ENCODE results near the gene NFIX. TPM values are rescaled to one million over a fixed set of nuclear protein-coding genes. Genes with fewer than 3 reads are reported as not detected.

Gene NFIX
- total and polyA plus RNA-seq, 9 of the 15 experiments (the other 6 are each of a cell fraction or from before 2014, with no cell fraction given): 0.28 to 26.8 (median 5.4) TPM

GRCh38 chr19:13097463-13098258, 102.4 kb downstream of the NFIX start (continued):
- peak; percentile 82; the same call in 1 of the 2 replicates for TF ChIP-seq HEY1 (CRISPR knock-in tag; IDR thresholded peaks at IDR 0.05; ENCODE audit: borderline replicate concordance)
- TF ChIP-seq ZNF212 (CRISPR knock-in tag; IDR thresholded peaks at IDR 0.05): peak; percentile 75; the same call in 1 of the 2 replicates
- peak; percentile 35; the same call in 1 of the 2 replicates for TF ChIP-seq TFE3 (CRISPR knock-in tag; IDR thresholded peaks at IDR 0.05)
- TF ChIP-seq CHD2 (IDR thresholded peaks at IDR 0.05; ENCODE audit: low read depth, low read length): no peak
- no peak for TF ChIP-seq XRCC5 (IDR thresholded peaks at IDR 0.05; ENCODE audit: low read depth, low read length)
- peak; percentile 85 for TF ChIP-seq ZNF280B (CRISPR knock-in tag; IDR thresholded peaks at IDR 0.05)
- TF ChIP-seq ZNF75A (CRISPR knock-in tag; IDR thresholded peaks at IDR 0.05): no peak
- TF ChIP-seq, protein P1, sequence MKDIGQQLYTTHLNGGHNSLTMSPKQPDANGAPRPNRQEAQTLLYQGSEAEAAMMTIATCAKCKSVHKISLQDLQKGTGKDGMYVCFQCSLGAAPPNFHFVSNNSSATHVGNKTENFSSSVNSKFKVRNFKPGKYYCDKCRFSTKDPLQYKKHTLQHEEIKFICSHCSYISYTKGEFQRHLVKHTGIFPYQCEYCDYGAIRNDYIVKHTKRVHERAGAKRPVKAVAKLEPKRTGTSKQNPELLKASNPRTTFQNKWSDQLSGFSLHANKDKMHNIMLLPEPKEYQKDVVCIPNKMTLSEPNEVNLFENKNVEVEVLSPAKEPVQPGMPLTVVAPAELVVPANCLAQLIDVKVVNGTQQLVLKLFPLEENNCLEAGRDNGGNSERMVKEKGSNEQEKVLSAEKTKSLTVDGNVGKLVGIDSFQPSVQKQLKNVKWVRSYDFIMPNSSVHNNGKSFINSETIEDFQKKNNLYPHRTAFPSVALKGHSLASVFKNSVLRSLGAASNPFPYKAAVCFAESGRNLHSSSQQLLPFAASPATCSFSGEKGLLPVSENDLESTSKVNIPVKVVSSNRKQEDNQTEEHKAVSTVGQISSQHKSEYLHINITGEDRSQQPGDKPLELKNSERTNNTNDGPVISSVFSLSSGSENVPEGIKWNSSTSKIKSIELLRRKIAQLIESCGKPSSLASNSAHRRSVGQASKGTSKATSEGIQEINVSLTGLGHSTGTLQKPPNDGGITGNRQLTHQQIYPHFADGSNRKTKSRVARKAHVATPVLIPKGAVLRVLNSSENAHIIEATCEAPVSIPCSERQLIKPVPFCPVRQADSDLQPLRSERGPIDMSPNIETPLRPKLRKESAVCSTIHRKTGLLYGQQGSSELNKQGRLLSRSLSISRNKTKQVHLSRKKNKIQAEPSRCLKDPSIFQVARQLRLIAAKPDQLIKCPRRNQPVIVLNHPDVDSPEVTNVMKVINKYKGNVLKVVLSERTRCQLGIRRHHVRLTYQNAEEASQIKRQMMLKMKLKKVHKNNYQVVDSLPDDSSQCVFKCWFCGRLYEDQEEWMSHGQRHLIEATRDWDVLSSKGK (CRISPR knock-in tag; IDR thresholded peaks at IDR 0.05): peak; percentile 24; the same call in 1 of the 2 replicates
- TF ChIP-seq SRSF9 (IDR thresholded peaks at IDR 0.05; ENCODE audit: borderline replicate concordance, low read depth, low read length): no peak
- no peak for TF ChIP-seq ZNF583 (CRISPR knock-in tag; IDR thresholded peaks at IDR 0.05)
- TF ChIP-seq PHF20 (IDR thresholded peaks at IDR 0.05; ENCODE audit: partially characterized antibody): no peak
- TF ChIP-seq FOXK2 (conservative IDR thresholded peaks at IDR 0.05 in 1 of 2, IDR thresholded peaks at IDR 0.05 in 1 of 2; ENCODE audit: low read depth in 2 of 2): no peak
- TF ChIP-seq C11orf30 (IDR thresholded peaks at IDR 0.05; ENCODE audit: low read depth): no peak
- no peak for TF ChIP-seq DMBX1 (CRISPR knock-in tag; IDR thresholded peaks at IDR 0.05; ENCODE audit: borderline replicate concordance)
- TF ChIP-seq, protein P2, sequence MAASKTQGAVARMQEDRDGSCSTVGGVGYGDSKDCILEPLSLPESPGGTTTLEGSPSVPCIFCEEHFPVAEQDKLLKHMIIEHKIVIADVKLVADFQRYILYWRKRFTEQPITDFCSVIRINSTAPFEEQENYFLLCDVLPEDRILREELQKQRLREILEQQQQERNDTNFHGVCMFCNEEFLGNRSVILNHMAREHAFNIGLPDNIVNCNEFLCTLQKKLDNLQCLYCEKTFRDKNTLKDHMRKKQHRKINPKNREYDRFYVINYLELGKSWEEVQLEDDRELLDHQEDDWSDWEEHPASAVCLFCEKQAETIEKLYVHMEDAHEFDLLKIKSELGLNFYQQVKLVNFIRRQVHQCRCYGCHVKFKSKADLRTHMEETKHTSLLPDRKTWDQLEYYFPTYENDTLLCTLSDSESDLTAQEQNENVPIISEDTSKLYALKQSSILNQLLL (CRISPR knock-in tag; IDR thresholded peaks at IDR 0.05; ENCODE audit: borderline replicate concordance): no peak
- peak; percentile 86 for TF ChIP-seq KLF10 (CRISPR knock-in tag; IDR thresholded peaks at IDR 0.05)
- 0 out of 2 replicates have a peak, but pooled peaks have one; percentile 11 for TF ChIP-seq RNF2 (IDR thresholded peaks at IDR 0.05)
- TF ChIP-seq JUN (IDR thresholded peaks at IDR 0.05; ENCODE audit: borderline replicate concordance, low read depth, low read length): no peak
- no peak for TF ChIP-seq JUN (CRISPR knock-in tag; IDR thresholded peaks at IDR 0.05; ENCODE audit: borderline replicate concordance)
- peak; percentile 72 for TF ChIP-seq POLR2A (conservative IDR thresholded peaks at IDR 0.05)
